Stimulated activated CD8-positive, alpha-beta memory T cell treated with anti-CD3 and anti-CD28 coated beads, Interleukin-15, amount 100 ng/mL, for 24 hours (primary cell): ENCODE measurements around the gene TPGS1.
"Not testable (repeated sequence)": the region's sequence is repeated elsewhere in the genome, so short reads cannot be mapped to it uniquely, and the experiment has no call there.

Experiments used
- DNase-seq: peaks from one replicate; pipeline ENCODE4 v3.0.0-alpha.2; 2020; ENCODE audit warnings: low read depth

Gene TPGS1

DNA sequence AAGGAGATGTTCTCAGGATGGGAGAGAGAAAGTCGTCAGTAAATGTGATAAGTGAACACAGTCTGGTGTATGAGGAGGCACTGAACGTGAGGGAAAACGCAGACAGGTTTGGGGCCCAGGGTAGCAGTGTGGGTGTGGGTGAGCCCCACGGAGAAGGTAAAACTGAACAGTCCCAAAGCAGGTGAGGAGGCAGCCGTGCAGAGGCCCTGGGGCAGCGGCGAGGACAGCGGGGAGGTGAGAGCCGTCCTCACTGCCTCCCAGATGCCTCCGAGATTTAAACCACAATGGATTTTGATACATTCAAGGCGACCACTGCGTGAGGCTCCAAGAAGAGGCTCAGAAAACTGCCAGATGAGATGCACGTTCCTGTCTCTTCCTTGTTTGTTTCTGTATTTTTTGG, 31.9 kb upstream of the TPGS1 start:
- no peak for DNase-seq

DNA sequence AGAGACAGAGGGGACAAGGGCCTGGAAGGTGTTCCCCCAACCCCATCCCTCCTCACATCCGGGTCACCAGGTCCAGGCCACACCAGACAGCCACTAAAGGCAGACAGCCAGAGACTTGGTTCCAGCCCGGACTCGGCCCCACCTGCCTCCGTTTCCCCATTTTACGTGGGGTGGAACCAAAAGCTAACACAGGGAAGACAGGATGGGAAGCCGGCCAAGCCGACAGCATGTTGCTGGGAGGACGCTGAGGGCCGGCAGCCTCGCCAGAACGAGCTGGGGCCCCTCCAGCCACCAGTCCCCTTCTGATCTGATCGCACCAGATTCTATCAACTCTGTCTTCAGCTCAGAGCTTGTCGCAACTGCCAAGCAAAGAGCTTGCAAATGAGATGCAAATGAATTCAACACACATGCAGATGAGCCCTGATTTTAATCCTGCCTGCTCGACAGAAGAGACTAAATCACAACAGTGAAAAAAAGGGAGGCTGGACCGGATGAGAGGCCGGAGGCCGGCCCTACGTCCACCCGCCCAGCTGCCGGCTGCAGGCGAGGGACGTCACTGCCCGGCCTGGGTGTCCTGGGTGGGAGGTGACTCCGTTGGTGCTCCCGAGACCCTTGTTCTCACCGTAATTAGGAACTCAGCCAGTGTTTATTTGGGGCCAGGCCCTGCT, 28.9 kb upstream of the TPGS1 start:
- no peak for DNase-seq

DNA sequence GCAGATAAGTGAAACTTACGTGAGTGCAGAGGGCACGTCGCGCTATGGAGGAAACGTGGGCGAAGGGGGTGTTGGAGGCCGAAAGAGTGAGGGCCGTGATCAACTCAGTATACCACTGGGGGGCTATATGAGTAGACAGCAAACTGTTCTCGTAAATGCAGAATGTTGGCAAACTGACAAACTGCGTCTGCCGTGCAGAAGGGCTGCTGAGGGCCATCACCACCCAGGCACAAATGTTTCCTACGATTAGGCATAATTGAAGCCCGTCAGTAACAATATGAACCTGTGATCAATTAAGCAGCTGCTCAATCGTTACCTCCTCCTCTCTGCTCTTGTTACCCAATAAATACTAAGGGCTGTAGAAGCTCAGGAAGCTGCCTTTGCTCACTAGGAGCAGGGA, 28.3 kb upstream of the TPGS1 start:
- no peak for DNase-seq

DNA sequence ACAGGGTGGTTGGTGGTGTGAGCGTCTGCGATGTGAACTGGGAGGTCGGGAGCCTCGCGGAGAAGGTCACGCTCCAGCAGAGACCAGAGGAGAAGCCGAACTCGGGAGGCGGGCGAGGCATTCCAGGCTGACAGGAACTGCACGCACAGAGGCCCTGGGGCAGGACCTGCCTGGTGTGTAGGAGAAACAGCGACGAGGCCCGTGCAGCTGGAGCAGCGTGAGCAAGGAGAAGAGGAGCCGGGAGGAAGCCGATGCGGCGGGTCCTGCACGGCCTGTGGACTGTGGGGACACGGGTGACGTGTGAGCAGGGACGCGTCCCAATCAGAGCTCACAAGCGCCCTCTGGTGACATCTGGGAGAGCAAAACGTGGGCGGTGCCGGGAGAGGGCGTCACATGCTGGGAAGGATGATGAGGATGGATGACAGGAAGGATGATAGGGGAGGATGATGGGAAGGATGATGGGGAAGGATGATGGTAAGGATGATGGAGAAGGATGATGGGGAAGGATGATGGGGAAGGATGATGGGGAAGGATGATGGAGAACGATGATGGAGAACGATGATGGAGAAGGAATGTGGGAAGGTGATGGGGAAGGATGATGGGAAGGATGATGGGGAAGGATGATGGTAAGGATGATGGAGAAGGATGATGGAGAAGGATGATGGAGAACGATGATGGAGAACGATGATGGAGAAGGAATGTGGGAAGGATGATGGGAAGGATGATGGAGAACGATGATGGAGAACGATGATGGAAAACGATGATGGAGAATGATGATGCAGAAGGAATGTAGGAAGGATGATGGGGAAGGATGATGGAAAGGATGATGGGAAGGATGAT, 27.1 kb upstream of the TPGS1 start:
- DNase-seq: no peak

DNA sequence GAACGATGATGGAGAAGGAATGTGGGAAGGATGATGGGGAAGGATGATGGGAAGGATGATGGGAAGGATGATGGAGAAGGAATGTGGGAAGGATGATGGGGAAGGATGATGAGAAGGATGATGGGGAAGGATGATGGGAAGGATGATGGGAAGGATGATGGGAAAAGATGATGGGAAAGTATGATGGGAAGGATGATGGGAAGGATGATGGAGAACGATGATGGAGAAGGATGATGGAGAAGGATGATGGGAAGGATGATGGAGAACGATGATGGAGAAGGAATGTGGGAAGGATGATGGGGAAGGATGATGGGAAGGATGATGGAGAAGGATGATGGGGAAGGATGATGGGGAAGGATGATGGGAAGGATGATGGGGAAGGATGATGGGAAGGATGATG, 26.2 kb upstream of the TPGS1 start:
- not testable (repeated sequence) for DNase-seq

DNA sequence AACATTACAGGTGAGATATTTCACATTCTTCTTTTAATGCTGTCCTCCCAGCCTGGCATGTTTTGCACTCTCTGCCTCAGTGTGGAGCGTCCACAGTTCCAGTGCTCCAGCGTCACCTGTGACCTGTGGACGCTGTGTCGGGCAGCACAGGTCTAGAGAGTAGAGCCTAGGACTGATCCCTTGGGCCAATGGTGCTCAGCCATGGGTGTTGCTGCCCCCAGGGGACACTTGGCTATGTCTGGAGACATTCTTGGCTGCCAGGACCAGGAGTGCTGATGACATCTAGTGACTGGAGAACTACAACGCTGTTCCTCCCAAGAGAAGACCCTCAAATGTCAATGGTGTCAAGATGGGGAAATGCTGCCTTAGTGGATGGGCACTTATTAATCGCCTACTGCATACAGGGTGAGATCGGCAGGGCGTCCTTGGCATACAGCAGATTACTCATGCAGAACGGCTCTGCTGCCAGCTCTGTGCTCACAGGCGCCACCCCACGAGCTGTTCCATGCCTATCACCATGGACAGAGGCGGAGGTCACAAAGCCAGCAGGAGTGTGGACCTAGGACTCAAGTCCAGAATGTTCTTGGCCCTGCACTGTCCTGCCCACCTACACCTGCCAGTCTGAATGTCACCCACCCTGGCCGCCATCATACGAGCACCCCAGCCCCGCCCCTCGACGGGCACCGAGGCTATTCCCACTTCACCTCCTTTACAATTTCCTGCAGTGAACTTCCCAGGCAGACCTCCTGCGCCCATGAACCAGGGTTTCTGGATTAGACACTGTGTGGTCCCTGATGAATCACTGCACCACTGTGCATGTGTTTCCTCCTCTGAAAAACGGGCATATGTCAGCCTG, 24.9 kb upstream of the TPGS1 start:
- no peak for DNase-seq

DNA sequence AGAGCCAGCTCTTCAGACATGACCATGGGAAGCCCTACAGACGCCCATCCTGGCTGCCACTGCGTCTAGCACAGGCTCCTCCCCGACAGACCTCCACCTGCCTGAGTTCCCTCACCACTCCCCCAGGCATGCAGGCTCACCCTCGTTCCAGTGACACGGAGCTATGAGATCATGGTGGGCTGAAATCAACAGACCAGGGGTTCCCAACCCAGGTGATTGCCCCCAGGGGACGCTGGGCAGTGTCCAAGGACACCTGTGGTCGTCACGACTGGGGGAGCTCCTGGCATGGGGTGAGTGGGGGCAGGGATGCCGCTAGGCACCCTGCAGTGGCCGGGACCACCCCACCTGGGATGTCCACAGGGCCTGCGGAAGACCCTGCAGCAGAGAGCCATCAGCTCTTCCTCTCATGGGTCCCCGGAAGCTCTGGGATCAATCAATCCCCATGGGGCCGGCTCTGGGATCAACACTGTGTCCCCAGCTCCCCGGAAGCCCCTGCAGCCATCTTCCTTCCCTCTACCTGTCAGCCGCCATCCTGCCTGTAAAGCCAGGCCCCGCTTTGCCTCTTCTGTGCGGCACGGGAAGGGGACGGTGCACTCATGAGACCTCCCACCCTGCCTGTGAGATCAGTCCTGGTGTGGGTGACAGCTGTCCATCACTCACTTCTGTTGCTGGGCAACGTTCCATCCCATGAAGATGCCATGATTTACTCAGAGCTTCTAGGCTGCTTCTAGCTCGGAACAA, 23.8 kb upstream of the TPGS1 start:
- DNase-seq: no peak

DNA sequence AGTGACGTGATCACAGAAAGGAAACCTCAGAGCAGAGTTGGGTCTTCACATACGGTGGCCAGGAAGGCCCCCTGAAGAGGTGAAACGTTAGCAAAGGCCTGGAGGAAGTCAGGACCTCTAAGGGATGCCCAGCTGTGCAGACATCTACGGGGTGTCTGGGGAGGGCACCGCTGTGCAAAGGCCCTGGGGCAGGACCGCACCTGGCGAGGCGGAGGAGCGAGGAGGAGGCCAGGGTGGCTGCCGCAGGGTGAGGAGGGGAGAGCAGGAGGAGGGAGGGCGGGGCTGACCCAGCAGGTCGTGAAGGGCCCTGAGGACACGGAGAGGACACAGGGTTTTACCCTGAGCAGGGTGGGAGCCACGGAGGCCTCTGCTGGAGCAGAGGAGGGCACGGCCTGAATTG, 22.8 kb upstream of the TPGS1 start:
- DNase-seq: no peak

DNA sequence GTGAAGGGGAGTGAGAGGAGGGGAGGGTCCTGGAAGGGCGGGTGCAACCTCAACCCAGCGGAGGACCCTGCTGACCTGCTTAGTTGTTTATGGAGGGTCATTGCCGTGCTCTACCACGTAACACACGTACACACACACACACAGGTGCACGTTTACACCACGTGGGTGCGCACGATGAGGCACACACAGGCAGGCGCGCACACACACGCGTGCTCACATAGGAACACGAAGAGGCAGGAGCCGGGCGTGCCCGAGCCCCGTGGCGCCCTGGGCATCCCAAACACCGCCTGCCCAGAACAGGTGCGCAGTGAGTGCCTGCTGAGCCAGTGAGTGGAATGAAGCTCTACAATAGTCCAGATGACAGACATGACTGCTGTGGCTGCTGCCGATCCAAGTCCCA, 22.2 kb upstream of the TPGS1 start:
- no peak for DNase-seq

DNA sequence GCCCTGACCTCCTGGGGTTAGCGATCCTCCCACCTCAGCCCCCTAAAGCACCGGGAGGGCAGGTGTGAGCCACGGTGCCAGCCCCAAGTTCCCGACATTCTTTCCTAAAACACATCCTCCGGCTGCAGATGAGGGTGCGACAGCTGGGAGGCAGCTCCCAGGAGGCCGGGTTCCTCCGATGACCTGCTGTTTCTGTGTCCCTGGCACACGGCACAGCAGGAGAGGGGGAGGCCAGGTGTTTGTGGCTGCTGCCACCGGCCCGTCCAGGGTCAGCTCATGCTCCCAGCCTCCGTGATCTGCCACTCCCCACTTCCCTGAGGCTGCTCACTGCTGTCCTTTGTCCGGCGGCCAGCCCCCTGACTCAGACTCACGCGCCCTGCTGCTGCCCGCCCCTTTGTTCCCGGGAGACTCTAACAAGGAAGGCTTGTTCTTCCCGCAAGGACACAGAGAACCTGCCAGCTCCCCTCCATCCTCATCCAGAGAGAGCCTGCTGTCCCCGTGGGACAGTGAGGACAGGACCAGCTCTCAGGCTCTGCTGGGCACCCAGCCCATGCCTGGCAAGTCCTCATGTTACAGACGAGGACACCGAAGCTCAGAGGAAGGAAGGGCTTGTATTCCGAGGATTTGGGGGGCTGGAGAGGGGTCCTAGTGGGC, 21.6 kb upstream of the TPGS1 start:
- no peak for DNase-seq

DNA sequence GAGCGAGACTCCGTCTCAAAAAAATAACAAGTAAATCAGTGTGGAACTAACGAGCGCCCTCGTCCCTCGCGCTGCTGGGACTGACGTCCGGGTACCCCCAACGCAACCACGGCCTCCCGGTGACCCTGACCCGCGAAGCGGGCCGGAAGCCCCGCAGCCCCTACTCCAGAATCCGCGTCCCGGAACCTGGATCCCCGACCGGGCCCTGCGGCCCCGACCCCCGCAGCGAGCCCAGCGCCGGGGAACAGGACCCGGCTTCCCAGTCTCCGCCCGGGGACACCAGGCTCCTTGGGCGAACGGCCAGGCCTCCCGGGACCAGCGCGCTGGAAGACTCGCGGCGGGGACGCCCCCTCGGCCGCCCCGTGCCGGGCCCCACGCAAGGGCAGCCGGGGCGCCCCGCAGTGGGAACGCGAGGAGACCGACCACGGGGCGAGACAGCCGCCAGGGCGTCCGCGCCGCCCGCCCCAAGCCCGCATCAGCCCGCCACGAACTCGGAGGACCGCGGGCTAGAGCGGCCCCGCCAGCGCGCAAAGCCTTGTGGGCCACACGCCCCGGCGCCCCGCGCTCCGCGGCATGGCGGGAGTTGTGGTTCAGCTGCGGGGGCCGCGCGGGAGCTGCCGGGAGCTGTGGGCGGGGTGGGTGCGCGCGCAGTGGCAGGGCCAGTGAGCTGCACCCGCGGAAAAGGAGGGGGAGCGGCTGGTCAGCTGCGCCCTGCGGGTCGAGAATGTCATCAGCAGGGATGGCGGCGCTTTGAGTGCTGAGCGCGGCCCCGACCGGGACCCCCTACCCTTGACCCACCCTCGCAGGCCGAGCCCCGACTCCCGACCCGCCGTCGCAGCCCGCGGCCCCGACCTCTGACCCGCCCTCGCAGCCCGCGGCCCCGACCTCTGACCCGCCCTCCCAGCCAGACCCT, 18.5 kb upstream of the TPGS1 start:
- peak; percentile 94 for DNase-seq

DNA sequence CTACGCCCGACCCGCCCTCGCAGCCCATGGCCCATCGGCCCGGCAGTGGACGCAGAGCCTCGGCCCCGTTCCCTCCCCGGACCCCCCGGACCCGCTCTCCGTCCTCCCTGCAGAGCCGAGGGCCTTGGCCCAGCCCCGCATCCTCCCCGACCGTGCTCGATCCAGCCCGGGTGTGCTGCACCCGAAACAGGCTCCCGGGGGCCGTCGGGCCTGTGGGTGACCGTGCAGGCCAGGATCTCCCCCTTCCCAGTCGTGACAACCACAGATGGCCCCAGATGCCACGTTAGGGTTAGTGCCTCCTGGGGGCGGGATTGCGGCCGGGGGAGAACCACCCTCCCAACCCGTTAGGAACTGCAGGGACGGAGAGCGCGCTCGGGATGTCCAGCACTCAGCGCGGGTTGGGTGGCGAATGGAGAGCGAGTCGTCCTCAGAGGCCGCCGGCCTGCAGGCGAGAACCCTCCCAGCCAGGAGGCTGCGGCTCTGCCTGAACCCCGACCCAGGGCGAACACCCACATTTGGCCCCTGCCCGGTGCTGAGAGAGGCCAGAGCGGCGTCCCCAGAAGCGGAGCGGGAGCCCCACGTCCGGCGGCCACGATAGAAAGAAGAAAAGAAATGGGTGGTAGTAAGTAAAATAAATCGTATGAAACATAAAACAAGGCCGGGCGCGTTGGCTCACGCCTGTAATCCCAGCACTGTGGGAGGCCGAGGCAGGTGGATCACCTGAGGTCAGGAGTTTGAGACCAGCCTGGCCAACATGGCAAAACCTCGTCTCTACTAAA, 17.7 kb upstream of the TPGS1 start:
- no peak for DNase-seq

DNA sequence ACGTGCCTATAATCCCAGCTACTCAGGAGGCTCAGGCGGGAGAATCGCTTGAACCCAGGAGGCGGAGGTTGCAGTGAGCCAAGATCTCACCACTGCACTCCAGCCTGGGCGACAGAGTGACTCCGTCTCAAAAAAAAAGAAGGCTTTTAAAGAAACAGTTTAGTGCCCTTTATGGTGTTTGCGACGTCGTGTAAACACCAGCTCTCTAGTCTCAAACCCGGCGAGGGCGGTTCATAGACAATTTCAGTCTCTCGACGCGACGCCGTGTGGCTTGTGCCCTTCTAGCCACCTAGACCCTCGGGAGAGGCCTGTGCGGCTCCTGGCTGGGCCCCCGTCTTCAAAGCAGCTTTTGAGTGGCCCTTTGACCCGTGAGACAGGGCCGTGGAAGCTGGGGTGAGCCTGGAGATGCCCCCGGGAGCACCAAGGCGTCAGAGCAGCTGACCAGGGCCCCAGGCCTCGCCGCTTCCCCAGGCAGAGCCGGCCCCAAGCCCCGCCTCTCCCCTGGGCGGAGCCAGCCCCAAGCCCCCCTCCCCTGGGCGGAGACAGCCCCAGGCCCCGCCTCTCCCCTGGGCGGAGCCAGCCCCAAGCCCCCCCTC, 16.1 kb upstream of the TPGS1 start:
- DNase-seq: no peak

DNA sequence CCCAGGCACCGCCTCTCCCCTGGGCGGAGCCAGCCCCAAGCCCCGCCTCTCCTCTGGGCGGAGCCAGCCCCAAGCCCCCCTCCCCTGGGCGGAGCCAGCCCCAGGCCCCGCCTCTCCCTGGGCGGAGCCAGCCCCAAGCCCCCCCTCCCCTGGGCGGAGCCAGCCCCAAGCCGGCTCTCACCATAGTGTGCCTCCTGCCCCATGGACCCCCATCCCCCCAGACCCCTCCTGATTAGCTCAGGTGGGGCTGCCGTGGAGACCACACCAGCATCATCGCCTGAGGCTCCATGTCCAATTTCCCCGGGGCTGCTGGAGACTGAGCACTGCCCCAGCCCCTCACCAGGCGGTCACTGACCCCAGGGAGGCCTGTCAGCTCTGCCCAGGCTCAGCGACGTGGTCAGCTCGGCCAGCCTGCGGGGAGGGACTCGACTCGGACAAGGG, 15.2 kb upstream of the TPGS1 start:
- DNase-seq: no peak

DNA sequence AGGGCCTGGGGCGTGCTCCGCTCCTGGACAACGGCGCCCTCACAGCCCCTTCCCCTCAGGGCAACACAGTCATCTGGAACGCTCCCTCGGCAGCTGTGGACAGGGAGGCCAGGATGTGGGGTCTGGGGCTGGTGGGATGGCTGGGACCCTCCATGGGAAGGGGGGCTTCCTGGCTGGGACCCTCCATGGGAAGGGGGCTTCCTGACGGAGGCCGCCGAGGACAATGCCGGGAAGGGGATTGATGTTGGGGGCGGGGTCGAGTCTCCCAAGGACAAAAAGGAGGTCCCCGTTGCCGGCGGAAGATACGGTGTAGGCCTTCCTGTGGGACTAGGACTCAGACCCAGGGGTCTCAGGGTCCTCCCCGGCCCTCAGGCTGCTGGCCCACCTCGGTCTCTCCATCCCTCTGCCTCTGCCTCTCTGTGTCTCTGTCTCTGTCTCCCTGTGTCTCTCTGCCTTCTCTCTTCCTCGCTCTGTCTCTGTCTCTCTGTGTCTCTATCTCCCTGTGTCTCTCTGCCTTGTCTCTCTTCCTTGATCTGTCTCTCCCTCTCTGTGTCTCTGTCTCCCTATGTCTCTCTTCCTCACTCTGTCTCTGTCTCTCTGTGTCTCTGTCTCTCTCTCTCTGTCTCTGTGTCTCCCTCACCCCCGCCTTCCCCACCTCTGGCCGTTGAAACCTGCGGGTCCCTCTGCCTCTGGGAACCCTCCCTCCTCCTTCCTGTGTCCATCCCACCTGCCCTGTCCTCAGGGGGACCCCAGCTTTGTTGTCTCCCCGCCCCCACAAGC, 13.7 kb upstream of the TPGS1 start:
- no peak for DNase-seq

DNA sequence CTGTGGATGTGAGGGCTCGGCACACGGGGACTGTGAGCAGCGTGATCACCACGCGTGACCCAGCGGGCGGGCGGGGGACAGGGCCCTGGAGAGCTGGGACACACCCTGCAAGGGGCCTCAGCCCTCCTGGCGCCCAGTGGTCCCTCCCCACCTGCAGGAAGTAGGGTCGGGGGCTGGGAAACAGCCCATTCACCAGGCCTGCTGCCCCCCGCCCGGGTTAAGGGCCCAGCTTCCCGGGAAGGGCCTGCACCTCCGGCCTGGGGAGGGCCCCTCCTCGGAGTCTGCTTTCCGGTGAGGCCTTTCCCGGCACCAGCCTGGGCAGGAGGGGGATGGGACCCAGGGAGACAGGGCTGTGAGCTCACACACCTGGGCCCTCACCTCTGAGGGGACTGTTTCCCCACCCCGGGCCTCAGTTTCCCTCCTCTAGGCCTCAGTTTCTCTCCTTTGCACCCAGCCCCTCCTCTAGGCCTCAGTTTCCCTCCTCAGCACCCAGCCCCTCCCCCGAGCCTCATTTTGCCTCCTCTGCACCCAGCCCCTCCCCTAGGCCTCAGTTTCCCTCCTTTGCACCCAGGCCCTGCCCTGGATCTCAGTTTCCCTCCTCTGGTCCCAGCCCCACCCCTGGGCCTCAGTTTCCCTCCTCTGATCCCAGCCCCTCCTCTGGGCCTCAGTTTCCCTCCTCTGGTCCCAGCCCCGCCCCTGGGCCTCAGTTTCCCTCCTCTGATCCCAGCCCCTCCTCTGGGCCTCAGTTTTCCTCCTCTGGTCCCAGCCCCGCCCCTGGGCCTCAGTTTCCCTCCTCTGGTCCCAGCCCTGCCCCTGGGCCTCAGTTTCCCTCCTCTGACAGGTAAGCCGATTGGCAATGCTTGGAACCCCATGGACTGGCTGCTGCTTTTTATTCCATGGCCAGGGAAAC, 12.9 kb upstream of the TPGS1 start:
- no peak for DNase-seq

DNA sequence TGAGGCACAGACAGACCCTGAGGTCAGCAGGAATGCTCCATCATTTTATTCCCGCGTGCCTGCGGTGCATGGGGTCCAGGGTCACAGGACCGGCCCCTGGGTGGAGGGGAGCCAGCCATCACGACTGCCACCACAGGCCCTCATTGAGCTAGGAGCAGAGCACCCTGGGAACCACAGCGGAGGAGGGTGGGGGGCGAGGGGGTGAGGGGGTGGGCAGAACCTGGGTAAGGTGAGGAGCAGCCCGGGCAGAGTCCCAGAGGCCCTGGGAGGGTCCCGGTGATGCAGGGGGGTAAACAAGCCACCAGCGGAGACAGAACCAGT, 12.3 kb upstream of the TPGS1 start:
- DNase-seq: no peak
